Lung (tissue), 12 donors: ENCODE results near the gene CLIP2. TPM values are rescaled to one million over a fixed set of nuclear protein-coding genes. Genes with fewer than 3 reads are reported as not detected.

Source experiments
- ATAC-seq: fragments of 200-7000 bp; cut with Tn5 transposase; one replicate; pipeline ENCODE4 v1.9.1; 2020; ENCODE audit warnings: moderate number of reproducible peaks; ENCODE audit not compliant: insufficient read depth, low FRiP score
- DNase-seq, 3 donors: peaks; one replicate each; pipeline ENCODE4 v3.0.0-alpha.2; 2013 to 2017
- H3K27ac ChIP-seq, 2 donors: one replicate each; pipeline ENCODE4 v1.5.1; 2013; ENCODE audit warnings: mild to moderate bottlenecking in 2 of 2, moderate library complexity in 2 of 2, control low read depth in 1 of 2, inconsistent platforms in 1 of 2, low read depth in 1 of 2, low read length in 1 of 2
- H3K27me3 ChIP-seq, 3 donors: one replicate each; pipeline ENCODE4 v1.5.1; 2013; ENCODE audit warnings: low read length in 2 of 3; ENCODE audit not compliant: control insufficient read depth in 3 of 3, insufficient read depth in 3 of 3
- H3K36me3 ChIP-seq, 4 donors: one replicate each; pipeline ENCODE4 v1.5.1; 2013; ENCODE audit warnings: low read length in 4 of 4, mild to moderate bottlenecking in 1 of 4, moderate library complexity in 1 of 4; ENCODE audit not compliant: control insufficient read depth in 4 of 4, insufficient read depth in 4 of 4
- H3K4me1 ChIP-seq, 5 donors: one replicate each; pipeline ENCODE4 v1.5.1; 2013; ENCODE audit warnings: low read length in 5 of 5, mild to moderate bottlenecking in 2 of 5, moderate library complexity in 1 of 5; ENCODE audit not compliant: control insufficient read depth in 5 of 5, insufficient read depth in 5 of 5
- H3K4me3 ChIP-seq: one replicate; pipeline ENCODE4 v1.5.1; 2013; ENCODE audit warnings: mild to moderate bottlenecking, control low read depth, moderate library complexity
- H3K9ac ChIP-seq, 2 donors: one replicate each; pipeline ENCODE4 v1.5.1; 2013; ENCODE audit warnings: low read length in 2 of 2, control low read depth in 1 of 2; ENCODE audit not compliant: insufficient read depth in 1 of 2
- H3K9me3 ChIP-seq, 4 donors: one replicate each; pipeline ENCODE4 v1.5.1; 2013; ENCODE audit warnings: low read length in 3 of 4, mild to moderate bottlenecking in 1 of 4, moderate library complexity in 1 of 4; ENCODE audit not compliant: control insufficient read depth in 4 of 4, insufficient read depth in 3 of 4
- CTCF ChIP-seq: IDR thresholded peaks from 2 replicates; pipeline ENCODE4 v1.5.1; 2012; ENCODE audit warnings: mild to moderate bottlenecking; ENCODE audit errors: control extremely low read depth, extremely low read depth
- WGBS, 2 donors: extraction: QIAGEN DNeasy Blood & Tissue Kit; methylation state at CpG; one replicate each; pipeline ENCODE4 v1.1.7; 2013; 5-methylcytosine and 5-hydroxymethylcytosine counted together
- polyA plus RNA-seq, 2 donors: library from polyadenylated mRNA; stranded (reverse); fragments of 200-250 nt; gene quantifications; one replicate each; pipeline ENCODE4 v1.2.1, GENCODE V29; 2013
- total RNA-seq, 2 donors: library from RNA; depleted of rRNA in 1 of 2; stranded (reverse); fragments of >200 nt in 1 of 2; gene quantifications; one replicate each; pipeline ENCODE4 v1.2.1, GENCODE V29; 2014 to 2021
- donor health status: control.
- donor health status: control.
- donor health status: Bipolar disorder and iron deficiency.
- donor health status: healthy.
- donor health status: DM: yes; HTN: yes; CAD: no.

Gene CLIP2
- total and polyA plus RNA-seq, 4 donors: 7.9 to 27.0 (median 14.9) TPM

- WGBS, 2 donors: 79 to 80% methylated on average over 4 of the region's 4 CpGs
- no peaks in the 10 kb centered on the region for H3K36me3 ChIP-seq
- no peak overlapping the region for H3K9ac ChIP-seq
- no peaks in the 10 kb centered on the region for H3K27me3 ChIP-seq
- H3K4me3 ChIP-seq: no peak overlapping the region
- DNase-seq (no peak), ATAC-seq (no peak)
- H3K9me3 ChIP-seq: no peaks in the 10 kb centered on the region
- no peak for TF ChIP-seq CTCF
- no peak overlapping the region for H3K27ac ChIP-seq
- peaks cover 0 to 28% (median 5%) of the 10 kb centered on the region in 5 donors for H3K4me1 ChIP-seq
These were observed 4.3 kb downstream of the CLIP2 start for GRCh38 chr7:74293577-74293908.

GRCh38 chr7:74294191-74294998 is 5.2 kb downstream of the CLIP2 start:
- ATAC-seq: no peak
- Histone ChIP-seq H3K9ac (no peak overlapping the region), H3K4me1 (peaks cover 0 to 24% (median 5%) of the 10 kb centered on the region in 5 donors)

GRCh38 chr7:74297516-74298233 is 8.5 kb downstream of the CLIP2 start:
- ATAC-seq: no peak
- Histone ChIP-seq H3K27me3 (no peaks in the 10 kb centered on the region), H3K4me3 (no peak overlapping the region), H3K36me3 (no peaks in the 10 kb centered on the region), H3K27ac (no peak overlapping the region), H3K4me1 (peaks cover 0 to 12% (median 5%) of the 10 kb centered on the region in 5 donors), H3K9me3 (no peaks in the 10 kb centered on the region), H3K9ac (no peak overlapping the region)
- 89 to 93% methylated on average over 15 of the region's 15 CpGs for WGBS, 2 donors
- DNase-seq: no peak
- TF ChIP-seq CTCF: no peak

More at GRCh38 chr7:74294191-74294998, 5.2 kb downstream of the CLIP2 start:
- 48 to 70% methylated on average over 17 of the region's 17 CpGs for WGBS, 2 donors
- Histone ChIP-seq H3K36me3 (no peaks in the 10 kb centered on the region), H3K4me3 (no peak overlapping the region), H3K27me3 (no peaks in the 10 kb centered on the region), H3K9me3 (no peaks in the 10 kb centered on the region), H3K27ac (peak overlapping the region in 1 of 2 donors; percentile 55)
- no peak for TF ChIP-seq CTCF
- DNase-seq: peak; percentile 61 to 70 (median 67)
